Measurements from ENCODE around the gene SPTAN1. TPM values are rescaled to one million over a fixed set of nuclear protein-coding genes. Genes with fewer than 3 reads are reported as not detected.
"Not testable (repeated sequence)": the region's sequence is repeated elsewhere in the genome, so short reads cannot be mapped to it uniquely, and the experiment has no call there.

Gene SPTAN1
- polyA plus RNA-seq, 10 donors, result 235 to 314 (median 273) TPM

- no peak for DNase-seq
These were observed 76.7 kb downstream of the SPTAN1 start for GRCh38 chr9:128629136-128629535.

DNA sequence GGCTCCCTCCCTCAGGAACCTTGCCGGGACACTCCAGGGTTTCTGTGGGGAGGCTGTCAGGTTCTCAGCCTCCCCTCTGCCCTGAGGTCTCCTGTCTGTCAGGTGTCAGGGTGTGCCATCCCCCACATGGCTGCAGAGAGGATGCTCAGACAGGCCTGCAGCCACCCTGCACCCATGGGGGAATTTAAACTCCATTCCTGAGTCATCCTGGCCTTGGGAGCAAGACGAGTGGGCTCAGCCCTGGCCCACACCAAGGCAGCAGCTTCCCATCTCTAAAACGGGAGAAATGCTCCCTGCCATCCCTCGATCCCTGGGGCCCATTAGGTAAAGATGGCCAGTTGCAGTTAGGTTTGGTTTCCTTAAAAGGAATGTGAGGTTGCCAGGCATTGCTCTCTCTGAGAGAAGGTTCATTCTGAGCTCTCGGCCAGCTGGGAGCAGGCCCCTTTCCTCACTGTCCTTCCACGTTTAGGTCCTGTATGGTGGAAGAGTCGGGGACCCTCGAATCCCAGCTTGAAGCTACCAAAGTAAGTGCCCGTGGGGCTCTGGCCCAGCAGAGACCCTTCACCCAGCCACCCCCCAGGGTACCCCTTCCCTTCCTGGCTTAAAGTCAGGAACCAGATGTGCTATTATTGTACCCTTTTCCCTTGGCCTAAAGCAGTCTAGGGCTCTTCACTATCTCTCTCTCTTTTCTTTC lies 77.6 kb downstream of the SPTAN1 start:
- no peak for DNase-seq

- DNase-seq, result no peak
These were observed 79.2 kb downstream of the SPTAN1 start for GRCh38 chr9:128631636-128632035.

DNA sequence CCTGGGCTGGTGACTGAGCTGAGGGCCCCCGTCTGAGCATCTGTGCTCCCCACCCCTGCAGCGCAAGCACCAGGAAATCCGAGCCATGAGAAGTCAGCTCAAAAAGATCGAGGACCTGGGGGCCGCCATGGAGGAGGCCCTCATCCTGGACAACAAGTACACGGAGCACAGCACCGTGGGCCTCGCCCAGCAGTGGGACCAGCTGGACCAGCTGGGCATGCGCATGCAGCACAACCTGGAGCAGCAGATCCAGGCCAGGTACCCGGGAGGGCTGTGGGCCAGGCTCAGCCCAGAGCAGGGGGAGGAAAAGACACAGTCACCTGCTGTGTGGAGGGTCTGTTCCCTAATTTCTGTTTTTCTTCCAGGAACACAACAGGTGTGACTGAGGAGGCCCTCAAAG lies 79.7 kb downstream of the SPTAN1 start:
- DNase-seq, result no peak

GRCh38 chr9:128632486-128632885 lies 80.1 kb downstream of the SPTAN1 start:
- DNase-seq, result no peak

DNA sequence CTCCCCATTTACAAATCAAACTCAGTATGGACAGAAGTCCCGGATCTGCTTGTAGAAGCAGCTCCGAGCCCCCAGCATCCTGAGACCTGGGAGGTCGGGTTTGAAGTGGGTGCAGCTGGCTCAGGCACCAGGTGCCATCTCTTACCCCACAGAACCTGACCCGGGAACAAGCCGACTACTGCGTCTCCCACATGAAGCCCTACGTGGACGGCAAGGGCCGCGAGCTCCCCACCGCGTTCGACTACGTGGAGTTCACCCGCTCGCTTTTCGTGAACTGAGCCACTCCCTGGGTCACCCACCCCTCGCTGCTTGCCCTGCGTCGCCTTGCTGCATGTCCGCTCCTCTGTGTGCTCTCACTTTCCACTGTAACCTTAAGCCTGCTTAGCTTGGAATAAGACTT lies 80.7 kb downstream of the SPTAN1 start:
- no peak for DNase-seq

- DNase-seq, result no peak
These were observed 81.2 kb downstream of the SPTAN1 start for GRCh38 chr9:128633601-128634000.

DNA sequence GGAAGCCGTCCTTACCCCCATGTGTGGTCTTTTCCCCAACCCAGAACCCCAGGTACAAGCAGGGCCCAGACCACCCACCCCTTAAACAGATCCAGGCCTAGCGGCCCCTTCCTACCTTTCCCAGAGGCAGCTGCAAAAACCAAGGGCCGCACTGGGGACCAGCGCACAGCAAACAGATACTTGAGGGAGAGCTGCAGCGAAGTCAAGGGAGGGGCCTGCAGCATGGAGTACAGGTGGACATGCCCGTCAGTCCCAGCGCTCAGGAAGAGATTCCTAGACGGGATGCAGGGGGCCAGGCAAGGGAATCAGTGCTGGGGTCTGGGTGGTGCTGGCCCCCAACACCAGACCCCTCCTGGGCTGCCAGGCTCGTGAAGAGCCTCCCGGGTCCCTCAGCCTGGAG lies 81.7 kb downstream of the SPTAN1 start:
- no peak for DNase-seq

- no peak for DNase-seq
These were observed 82.4 kb downstream of the SPTAN1 start for GRCh38 chr9:128634651-128635262.

- peak; percentile 67 to 94 (median 76) for DNase-seq
These were observed 83.1 kb downstream of the SPTAN1 start for GRCh38 chr9:128635266-128636023.

- peak in 2 of 3 donors; percentile 43 to 55 for DNase-seq
These were observed 83.6 kb downstream of the SPTAN1 start for GRCh38 chr9:128636024-128636390.

DNA sequence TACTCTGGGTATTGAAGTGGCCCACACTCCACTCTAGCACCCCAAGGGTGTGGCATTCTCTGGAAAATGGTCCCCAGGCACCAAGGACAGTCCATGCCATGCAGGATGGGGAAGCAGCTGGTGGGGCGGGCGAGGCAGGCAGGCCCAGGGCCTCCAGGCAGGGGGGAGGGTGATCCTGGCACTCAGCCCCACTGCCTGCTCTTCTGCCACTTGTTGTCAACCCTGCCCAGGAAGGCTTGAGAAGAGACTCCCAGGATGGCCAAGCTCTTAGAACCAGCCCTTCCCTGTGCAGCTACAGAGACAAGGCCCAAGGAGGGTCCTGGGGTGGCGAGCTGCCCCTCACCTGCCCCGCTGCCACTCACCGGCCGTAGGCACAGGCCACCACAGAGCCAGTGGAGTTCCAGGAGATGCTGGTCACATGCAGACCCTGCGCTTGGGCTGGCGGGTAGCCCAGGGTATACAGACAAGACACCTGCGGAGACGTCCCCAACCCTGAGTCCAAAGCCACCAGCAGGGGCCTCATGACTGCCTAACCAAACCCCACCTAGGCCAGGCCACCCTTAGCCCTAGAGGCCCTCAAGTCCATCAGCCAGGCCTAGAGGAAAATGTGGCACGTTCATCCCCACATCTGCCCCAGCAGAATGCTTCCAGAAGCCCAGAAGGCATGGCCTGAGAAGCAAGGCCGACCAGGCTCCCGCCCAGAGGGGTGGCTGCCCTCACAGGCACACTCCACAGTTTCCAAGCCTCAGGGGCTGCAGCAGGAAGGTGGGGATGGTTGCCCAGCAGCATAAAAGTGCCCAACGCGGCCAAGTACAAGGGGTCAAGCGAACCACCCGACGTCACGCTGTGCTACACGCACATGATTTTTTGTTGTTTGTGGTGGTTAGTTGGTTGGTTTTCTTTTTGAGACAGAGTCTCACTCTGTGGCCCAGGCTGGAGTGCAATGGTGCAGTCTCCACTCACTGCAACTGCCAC lies 84.5 kb downstream of the SPTAN1 start:
- peak in 2 of 3 donors; percentile 63 to 71 for DNase-seq

DNA sequence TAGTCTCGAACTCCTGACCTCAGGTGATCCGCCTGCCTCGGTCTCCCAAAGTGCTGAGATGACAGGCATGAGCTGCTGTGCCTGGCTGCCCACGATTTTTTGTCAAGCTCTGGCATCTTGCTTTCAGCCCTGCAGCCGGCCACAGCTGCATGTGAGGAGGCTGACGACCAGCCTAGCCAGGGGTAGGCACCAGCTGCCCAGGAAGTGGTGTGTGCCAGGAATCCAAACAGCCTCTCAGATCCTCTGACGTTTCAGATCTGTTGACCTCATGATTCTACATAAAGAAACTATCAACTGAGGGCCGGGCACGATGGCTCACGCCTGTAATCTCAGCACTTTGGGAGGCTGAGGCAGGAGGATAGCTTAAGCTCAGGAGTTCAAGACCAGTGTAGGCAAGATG lies 85.3 kb downstream of the SPTAN1 start:
- DNase-seq, result peak; percentile 51 to 73 (median 58)

- no peak for DNase-seq
These were observed 86.2 kb downstream of the SPTAN1 start for GRCh38 chr9:128638580-128638979.

- DNase-seq, result no peak
These were observed 88.2 kb downstream of the SPTAN1 start for GRCh38 chr9:128640603-128641002.

GRCh38 chr9:128642675-128643245 lies 90.4 kb downstream of the SPTAN1 start:
- no peak for DNase-seq

GRCh38 chr9:128643519-128644300 lies 91.3 kb downstream of the SPTAN1 start:
- DNase-seq, result no peak

DNA sequence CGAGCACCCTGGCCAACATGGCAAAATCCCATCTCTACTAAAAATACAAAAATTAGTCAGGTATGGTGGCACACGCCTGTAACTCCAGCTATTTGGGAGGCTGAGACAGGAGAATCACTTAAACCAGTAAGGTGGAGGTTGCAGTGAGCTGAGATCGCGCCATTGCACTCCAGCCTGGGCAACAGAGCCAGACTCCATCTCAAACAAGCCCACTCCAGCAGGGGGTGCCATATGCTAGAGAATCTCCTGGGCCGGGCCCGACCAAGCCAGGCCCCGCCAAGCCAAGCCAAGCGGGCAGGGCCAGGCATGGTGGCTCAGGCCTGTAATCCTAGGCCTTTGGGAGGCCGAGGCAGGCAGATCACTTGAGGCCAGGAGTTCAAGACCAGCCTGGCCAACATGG lies 95.8 kb downstream of the SPTAN1 start:
- DNase-seq, result not testable (repeated sequence)

GRCh38 chr9:128651798-128652197 lies 99.4 kb downstream of the SPTAN1 start:
- no peak for DNase-seq

DNA sequence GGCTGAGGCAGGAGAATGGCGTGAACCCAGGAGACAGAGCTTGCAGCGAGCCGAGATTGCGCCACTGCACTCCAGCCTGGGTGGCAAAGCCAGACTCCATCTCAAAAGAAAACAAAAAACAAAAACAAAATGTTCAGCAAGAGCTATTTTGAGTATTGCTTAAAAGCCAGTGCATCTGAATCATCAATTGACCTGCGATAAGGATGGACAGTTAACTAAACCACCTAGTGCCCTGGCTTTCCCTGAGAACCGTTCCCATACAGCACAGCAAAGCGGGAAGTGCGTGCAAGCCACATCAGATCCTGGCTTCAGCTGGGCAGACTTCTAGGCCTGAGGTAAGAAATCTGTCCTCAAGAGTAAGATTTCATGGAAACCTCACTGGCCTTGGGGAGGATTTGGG lies 101.5 kb downstream of the SPTAN1 start:
- DNase-seq, result no peak

DNA sequence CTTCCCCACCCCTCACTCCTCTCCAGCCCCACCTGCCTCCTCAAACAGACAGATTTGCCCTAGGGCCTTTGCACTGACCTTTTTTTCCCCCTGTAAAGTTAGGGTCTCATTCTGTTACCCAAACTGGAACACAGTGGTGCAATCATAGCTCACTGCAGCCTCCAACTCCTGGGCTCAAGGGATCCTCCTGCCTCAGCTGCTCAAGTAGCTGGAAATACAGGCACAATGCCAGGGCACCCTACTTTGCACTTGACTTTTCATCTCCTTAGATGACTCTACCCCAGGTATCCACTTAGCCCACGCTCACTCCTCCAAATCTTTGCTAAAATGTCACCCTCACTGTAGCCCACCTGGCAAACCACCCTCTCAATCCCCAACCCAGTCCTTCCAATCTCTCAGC lies 102.1 kb downstream of the SPTAN1 start:
- no peak for DNase-seq
